ENCODE data around the gene MMP24OS. TPM values are rescaled to one million over a fixed set of nuclear protein-coding genes. Genes with fewer than 3 reads are reported as not detected.

The MMP24OS gene
- total RNA-seq, 4 donors from 2014 or later, result 30.4 to 41.2 (median 34.4) TPM

DNA sequence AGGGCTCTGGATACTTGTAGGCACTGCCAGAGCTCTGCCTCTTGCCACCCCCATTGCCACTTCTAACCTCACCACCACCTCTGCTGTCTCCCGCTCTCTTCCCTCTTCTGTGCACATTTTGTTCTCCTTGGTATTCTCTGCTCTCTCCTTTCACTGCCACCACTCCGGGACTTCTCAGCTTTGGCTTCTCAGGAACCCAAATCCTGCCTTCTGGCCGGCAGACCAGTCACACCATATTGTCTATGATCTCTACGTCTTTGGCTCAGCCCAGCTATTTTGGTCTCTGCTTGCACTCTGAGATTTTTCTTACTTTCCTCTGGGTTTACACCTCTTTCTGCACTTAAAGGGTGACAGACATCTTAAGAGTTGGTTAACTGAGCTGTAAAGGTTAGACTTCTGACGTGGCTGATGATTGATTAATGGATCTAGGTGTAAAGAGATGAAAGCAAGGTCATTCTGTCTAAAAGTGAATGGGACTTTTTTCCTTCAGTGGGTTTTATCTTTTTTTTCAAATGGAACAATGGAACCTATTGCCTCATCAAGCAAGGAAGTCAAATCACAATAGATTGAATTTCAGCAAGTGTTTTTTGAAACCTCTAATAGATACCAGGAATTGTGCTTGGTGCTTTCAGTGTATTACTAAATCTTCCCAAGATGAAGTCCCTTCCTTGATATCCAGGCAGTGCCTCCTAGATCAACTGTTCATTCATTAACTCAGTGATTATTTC is 37.7 kb downstream of the MMP24OS start:
- no peaks in the 10 kb centered on the region for H3K9me3 ChIP-seq
- H3K4me3 ChIP-seq, result no peak overlapping the region
- WGBS, 2 donors, result 65% methylated on average over 5 of the region's 5 CpGs
- no peak for DNase-seq (ENCODE audit: low spot score in 2 of 2)
- TF ChIP-seq, protein P1, sequence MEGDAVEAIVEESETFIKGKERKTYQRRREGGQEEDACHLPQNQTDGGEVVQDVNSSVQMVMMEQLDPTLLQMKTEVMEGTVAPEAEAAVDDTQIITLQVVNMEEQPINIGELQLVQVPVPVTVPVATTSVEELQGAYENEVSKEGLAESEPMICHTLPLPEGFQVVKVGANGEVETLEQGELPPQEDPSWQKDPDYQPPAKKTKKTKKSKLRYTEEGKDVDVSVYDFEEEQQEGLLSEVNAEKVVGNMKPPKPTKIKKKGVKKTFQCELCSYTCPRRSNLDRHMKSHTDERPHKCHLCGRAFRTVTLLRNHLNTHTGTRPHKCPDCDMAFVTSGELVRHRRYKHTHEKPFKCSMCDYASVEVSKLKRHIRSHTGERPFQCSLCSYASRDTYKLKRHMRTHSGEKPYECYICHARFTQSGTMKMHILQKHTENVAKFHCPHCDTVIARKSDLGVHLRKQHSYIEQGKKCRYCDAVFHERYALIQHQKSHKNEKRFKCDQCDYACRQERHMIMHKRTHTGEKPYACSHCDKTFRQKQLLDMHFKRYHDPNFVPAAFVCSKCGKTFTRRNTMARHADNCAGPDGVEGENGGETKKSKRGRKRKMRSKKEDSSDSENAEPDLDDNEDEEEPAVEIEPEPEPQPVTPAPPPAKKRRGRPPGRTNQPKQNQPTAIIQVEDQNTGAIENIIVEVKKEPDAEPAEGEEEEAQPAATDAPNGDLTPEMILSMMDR (IDR thresholded peaks at IDR 0.05), result no peak
- TF ChIP-seq EP300 (IDR thresholded peaks at IDR 0.05) (no peak), POLR2A (IDR thresholded peaks at IDR 0.05) (no peak)
- no peak overlapping the region for H3K27ac ChIP-seq
- no peaks in the 10 kb centered on the region for H3K4me1 ChIP-seq
- H3K36me3 ChIP-seq, result peaks cover 0 to 23% (median 0%) of the 10 kb centered on the region in 3 donors
- no peaks in the 10 kb centered on the region for H3K27me3 ChIP-seq

DNA sequence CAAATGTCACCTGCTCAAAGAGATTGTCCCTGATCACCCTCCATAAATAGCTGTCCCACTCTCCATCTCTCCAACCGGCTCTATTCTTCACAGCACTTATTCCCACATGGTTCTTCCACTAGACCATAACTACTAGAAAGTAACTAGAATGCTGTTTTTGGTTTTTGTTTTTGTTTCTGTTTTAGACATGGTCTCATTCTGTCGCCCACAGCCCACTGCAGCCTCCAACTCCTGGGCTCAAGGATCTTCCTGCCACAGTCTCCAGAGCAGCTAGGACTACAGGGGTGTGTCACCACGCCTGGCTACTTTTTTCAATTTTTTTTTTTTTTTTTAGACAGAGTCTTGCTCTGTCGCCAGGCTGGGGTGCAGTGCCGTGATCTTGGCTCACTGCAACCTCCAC is 39.2 kb downstream of the MMP24OS start:
- no peak for TF ChIP-seq EP300 (IDR thresholded peaks at IDR 0.05)
- TF ChIP-seq, protein P1 (IDR thresholded peaks at IDR 0.05), result no peak
- TF ChIP-seq POLR2A (IDR thresholded peaks at IDR 0.05), result no peak
- Histone ChIP-seq H3K27ac (no peak overlapping the region), H3K27me3 (no peaks in the 10 kb centered on the region), H3K4me3 (no peak overlapping the region), H3K9me3 (no peaks in the 10 kb centered on the region), H3K36me3 (peaks cover 0 to 31% (median 0%) of the 10 kb centered on the region in 3 donors), H3K4me1 (no peaks in the 10 kb centered on the region)
- WGBS, 2 donors, result 85% methylated on average over 5 of the region's 5 CpGs
- DNase-seq (ENCODE audit: low spot score in 2 of 2), result no peak

DNA sequence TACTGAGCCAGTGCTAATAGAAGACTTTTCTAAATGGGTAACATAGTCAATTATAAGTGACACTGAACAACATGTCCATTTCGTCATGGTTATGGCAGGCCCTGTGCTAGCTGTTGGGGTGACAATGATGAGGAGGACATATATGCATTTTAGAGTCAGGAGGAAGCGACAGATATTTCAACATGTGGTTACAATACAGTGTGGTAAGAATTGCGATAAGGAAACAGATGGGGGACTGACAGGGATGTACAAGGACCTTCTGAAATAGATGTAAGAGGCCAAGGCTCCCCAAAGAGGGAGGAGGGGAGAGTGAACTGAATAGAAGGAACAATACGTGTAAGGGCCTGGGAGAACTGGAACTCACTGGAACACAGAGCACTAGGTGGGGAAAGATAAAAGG is 39.8 kb downstream of the MMP24OS start:
- DNase-seq (ENCODE audit: low spot score in 2 of 2), result no peak
- TF ChIP-seq EP300 (IDR thresholded peaks at IDR 0.05) (no peak), POLR2A (IDR thresholded peaks at IDR 0.05) (no peak)
- TF ChIP-seq, protein P1 (IDR thresholded peaks at IDR 0.05), result no peak
- Histone ChIP-seq H3K4me3 (no peak overlapping the region), H3K27ac (no peak overlapping the region), H3K27me3 (no peaks in the 10 kb centered on the region), H3K9me3 (no peaks in the 10 kb centered on the region), H3K4me1 (no peaks in the 10 kb centered on the region), H3K36me3 (peaks cover 0 to 31% (median 0%) of the 10 kb centered on the region in 3 donors)
- WGBS, 2 donors, result 83 to 85% methylated on average over 4 of the region's 4 CpGs

DNA sequence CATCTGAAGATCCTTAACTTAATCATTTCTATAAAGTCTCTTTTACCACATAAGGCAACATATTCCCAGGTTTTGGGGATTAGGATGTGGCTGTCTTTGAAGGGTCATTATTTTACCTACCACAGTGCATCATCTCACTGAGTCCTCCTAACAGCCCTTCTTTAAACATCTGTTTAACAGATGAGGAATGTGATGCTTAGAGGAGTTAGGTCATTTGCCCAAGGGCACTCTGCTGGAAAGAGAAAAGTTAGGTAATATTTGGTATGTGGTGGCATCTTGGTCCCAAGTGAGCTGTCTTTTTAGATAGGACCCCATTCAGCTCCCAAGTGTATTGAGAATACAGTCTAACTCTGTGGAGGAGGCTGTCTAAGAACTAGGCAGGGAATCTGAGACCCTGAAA is 40.4 kb downstream of the MMP24OS start:
- Histone ChIP-seq H3K27me3 (no peaks in the 10 kb centered on the region), H3K4me3 (no peak overlapping the region), H3K36me3 (peaks cover 0 to 35% (median 0%) of the 10 kb centered on the region in 3 donors), H3K27ac (no peak overlapping the region), H3K9me3 (no peaks in the 10 kb centered on the region), H3K4me1 (no peaks in the 10 kb centered on the region)
- TF ChIP-seq EP300 (IDR thresholded peaks at IDR 0.05), result no peak
- TF ChIP-seq, protein P1 (IDR thresholded peaks at IDR 0.05), result no peak
- no peak for DNase-seq (ENCODE audit: low spot score in 2 of 2)

DNA sequence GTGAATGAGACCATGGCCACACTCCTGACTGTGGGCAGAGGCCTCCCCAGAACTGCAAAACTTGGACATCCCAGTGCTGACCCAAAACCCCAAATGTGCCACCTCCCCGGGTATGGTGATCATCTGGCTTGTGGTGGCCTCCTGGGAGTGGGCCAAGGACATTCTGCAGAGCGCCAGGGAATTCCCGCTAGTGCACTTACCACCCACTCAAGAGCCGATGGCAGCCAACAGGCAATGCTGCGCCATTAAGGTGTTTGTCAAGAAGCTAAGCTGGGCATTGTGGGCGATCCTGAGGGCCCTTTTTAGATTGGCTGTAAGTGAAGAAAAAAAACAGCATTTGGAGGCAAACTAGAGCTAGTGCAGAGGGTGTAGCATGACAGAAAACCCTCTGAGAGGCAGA is 42.0 kb downstream of the MMP24OS start:
- H3K9me3 ChIP-seq, result no peaks in the 10 kb centered on the region
- peaks cover 0 to 48% (median 0%) of the 10 kb centered on the region in 3 donors for H3K36me3 ChIP-seq
- no peak for DNase-seq (ENCODE audit: low spot score in 2 of 2)
- no peak overlapping the region for H3K4me3 ChIP-seq
- TF ChIP-seq, protein P1 (IDR thresholded peaks at IDR 0.05), result no peak
- no peak for TF ChIP-seq EP300 (IDR thresholded peaks at IDR 0.05)
- TF ChIP-seq POLR2A (IDR thresholded peaks at IDR 0.05), result no peak
- H3K27me3 ChIP-seq, result no peaks in the 10 kb centered on the region
- no peaks in the 10 kb centered on the region for H3K4me1 ChIP-seq
- no peak overlapping the region for H3K27ac ChIP-seq
- 90 to 99% methylated on average over 5 to 6 of the region's 6 CpGs for WGBS, 2 donors
